Measurements from ENCODE around the gene PLA2G6.
"Not testable (repeated sequence)": the region's sequence is repeated elsewhere in the genome, so short reads cannot be mapped to it uniquely, and the experiment has no call there.

The PLA2G6 gene

DNA sequence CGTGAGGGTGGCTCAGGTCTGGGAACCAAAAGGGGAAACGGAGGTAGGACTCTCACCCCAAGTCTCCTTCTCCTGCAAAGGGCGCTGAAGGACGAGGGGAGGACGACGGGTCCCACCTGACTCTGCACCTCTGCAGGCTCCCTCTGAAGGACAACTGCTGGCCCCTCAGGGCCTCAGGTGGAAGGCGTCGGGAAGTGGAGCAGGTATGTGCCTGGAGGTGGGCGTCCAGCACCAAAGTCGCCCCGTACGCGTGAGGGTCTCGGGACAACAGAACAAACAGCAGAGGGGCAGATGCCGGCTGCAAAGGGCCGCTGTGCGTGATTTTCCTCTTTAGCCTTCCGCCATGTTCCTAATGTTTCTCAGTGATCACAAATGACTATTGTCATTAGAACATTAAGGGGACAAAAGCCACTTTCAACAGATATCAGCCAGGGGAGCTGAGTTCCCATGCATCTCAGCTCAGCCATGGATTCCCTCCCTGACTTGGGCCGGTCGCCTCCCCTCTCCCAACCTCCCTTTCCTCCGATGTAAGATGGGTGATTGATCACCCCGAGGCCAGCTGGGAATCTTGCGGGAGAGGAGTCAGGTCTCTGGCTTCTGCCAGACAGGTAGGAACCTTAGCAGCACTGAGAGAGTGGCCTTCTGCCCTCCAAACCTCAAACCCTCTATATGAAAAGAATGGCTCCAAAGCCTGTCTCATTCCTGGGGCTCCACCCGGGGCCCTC is 98.5 kb downstream of the PLA2G6 start:
- DNase-seq: no peak

DNA sequence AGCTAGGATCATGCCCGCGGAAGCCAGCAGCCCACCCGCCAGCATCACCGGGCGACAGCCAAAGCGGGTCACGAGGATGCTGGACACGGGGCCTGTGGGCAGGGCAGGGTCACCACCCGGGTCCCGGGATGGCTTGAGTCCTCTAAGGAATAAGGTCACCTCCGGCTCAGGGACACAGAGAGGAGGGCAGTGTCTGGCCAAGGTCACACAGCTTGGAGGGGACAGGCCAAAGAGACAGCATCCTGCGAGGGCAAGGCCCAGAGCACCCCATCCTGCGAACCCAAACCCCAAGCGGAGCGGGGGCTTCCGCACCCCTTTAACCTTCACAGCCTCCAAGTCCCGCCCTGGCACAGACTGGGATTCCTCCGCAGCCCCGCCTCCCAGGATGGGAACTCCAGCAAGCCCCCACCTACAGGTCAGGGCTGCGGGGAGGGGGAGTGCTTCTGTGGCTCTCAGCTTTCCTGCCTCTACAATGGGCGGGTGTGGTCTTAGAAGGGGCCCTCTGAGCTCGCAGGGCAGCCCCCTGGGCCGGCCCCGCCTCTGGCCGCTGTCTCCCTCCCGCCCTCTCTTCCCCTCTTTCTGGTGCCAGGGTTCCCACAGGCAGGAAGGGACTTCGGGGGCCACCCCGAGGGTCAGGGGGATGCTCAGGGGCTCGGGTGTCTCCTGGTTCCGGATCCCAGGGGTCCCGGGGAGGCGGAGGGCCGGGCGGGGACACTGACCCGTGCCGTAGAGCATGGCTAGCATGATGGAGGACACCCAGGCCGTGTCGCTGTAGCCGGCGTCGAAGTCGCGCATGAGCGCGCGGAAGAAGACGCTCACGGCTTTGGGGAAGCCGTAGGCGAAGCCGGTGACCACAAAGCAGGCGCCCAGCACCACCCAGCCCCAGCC is 99.4 kb downstream of the PLA2G6 start:
- DNase-seq: no peak

DNA sequence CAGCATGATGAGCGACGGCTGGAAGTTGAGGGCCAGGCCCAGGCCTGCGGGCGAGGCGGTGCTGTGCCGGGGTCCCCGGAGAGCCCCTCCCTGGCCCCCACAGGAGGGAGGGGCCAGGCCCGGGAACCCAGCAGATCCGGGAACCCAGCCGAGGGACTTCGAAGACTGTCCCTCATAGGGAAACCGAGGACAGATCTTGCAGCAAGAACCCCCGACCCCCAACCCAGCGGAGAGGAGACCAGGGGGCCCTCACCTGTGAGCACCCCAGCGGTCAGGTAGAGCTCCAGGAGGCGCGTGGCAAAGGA is 100.0 kb downstream of the PLA2G6 start:
- DNase-seq: no peak

DNA sequence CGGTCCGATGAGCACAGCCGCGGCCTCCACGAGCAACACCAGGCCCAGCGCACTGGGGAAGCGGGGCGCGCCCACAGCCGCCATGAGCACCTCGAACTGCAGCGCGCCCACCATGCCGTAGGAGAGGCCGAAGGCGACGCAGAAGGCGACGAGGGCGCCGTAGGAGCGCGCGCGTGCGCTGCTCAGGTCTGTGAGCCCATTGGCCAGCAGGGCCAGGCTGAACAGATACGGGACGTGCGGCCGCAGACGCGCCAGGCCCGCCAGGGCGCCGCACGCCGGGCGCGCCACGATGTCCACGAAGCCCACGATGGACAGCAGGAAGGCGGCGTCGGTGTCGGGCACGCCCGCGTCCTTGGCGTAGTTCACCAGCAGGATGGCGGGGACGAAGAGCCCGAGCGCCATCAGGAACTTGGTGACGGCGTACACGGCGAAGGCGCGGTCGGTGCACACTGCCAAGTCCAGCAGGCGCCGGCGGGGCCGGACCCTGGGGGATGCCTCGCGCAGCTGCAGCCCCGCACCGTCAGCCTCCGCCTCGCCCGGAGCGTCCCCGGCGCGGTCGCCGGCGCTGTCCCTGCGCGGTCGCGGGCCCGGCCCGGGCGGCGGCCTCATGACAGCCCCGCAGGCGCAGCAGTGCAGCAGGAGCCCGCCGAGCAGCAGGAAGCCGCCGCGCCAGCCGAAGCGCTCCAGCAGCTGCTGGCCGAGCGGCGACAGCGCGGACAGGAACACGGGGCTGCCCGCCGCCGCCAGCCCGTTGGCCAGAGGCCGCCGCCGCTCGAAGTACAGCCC is 100.6 kb downstream of the PLA2G6 start:
- DNase-seq: no peak

DNA sequence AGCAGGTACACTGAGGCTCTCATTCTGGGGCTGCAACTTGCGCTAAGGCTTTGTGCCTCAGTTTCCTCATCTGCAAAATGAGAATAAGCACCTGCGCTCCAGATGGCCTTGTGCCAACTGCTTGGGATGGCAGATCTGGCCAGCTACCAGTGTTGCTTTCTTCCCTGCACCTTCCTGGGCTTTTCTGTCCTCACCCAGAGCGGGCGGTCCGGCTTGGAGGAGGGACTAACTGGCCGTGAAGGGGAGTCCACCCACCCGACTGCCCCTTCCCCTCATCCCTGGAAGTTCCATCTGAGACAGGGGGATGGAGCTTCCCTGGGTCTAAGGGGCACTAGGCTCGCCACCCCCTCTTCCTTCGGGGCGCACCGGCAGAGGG is 101.2 kb downstream of the PLA2G6 start:
- DNase-seq: no peak

DNA sequence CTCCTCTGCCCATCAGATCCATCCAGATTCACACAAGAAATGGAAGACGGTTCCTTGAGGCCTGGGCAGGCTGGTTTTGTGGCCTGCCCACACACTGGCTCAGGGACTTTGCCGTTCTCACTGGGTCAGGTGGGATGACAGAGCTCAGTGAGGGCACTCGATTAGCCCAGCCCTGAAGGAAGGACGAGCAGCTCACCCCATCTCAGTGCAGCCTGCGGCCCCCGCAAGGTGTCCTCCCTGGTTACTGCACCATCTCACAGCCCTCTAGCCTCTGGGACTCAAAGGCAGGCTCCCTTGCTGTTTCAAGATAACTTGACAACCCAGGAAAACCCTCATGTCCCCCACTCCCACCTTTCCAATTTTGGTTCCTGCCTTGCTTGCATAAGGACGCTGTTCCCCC is 101.8 kb downstream of the PLA2G6 start:
- no peak for DNase-seq

DNA sequence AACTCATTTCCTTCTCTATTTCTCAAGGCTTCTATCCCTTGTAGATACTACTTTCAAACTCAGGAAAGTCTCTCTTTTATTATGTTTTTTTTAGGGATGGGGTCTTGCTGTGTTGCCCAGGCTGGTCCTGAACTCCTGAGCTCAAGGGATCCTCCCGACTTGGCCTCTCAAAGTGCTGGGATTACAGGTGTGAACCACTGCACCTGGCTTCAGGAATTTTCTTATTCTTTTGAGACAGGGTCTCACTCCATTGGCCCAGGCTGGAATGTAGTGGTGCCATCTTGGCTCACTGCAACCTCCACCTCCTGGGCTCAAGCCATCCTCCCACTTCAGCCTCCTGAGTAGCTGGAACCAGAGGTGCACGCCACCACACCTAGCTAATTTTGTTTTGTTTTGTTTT is 102.4 kb downstream of the PLA2G6 start:
- DNase-seq: not testable (repeated sequence)

DNA sequence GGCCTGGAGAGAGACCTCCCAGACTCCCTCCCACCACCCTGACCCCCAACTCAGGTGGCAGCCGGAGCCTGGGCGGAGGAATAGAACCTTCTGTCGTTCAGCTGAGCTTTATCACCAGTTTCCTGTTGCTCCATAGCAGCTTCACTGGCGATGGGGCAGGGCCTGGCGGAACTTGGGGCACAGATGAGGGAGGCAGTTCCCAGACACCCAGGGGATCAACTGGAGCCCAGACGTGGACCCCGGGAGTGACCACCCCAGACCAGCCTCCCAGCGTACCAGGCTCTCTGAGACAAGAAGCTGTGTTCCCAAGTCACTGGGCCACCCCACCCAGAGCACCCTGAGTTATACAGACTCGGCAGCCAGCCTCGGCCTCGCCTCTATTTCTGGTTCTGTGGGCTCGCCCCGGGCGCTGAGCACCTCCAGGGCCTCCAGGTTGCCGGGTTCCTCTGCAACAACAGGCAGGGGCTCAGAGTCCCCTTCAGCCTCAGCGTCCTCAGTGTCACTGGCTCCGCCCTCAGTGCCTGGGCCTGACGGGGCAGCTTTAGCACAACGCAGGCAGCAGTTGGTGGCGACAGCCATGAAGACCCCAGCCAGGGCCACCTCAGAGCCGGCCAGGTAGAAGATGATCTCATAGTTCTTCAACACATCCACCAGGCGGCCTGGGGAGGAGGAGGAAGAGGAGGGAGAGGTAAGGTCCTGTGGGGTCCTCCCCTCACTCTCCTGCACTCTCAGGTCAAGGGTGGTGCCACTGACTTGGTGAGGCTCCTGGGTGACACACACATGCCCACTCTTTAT is 103.4 kb downstream of the PLA2G6 start:
- no peak for DNase-seq

DNA sequence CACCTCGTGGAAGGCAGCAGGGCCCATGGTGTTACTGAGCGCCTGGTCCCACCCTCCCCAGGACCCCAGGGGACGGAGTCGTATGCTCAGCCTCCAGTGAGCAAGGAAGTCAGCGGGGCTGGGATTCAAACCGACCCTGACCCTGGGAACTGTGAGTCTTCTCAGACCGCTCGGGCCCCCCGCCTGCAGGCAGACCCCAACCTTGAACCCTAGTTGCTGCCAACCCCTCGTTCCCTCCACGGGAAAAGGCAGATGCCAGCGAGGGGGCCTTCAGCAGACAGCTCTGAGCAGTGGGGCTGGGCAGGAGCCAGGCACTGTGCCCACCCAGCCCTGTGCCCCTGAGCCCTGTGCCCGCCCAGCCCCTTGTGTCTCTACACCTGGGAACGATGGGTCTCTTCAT is 104.0 kb downstream of the PLA2G6 start:
- DNase-seq: no peak

DNA sequence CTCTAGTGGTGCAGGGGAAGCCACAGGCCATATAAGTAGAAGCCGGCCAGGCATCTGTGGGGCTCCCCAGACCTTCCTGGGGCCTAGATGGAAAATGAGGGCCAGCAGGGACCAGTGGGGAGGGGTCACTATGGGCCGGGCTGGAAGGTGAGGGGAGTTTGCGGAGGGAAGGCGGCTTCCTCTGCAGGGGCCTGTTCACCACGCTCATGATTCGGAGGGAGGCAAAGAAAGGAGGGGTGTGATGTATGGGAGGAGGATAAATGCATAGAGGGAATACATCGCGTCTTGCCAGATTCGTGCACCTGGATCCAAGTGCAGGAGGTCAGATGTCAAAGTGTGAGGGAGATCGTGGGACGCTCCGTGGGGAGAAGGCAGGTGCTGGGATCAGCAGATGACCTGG is 104.5 kb downstream of the PLA2G6 start:
- DNase-seq: no peak

DNA sequence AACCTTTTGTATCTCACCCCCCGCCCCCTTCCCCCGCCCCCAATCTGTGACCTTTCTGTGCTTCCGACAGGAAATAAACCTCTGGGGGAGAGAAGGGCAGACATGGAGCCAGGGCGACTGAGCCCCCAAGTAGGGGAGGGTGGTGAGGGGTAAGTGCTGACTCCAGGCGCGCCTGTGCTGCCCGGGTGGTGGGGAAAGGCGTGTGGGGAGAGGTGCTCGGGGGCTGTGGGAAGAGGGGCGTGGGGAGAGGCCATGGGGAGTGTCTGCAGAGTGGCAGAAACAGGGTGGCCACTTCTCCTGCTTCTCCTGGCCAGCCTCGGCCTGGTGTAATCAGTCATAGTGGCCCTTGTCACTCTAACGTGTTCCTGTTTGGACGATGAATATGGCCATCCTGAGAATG is 105.7 kb downstream of the PLA2G6 start:
- no peak for DNase-seq

DNA sequence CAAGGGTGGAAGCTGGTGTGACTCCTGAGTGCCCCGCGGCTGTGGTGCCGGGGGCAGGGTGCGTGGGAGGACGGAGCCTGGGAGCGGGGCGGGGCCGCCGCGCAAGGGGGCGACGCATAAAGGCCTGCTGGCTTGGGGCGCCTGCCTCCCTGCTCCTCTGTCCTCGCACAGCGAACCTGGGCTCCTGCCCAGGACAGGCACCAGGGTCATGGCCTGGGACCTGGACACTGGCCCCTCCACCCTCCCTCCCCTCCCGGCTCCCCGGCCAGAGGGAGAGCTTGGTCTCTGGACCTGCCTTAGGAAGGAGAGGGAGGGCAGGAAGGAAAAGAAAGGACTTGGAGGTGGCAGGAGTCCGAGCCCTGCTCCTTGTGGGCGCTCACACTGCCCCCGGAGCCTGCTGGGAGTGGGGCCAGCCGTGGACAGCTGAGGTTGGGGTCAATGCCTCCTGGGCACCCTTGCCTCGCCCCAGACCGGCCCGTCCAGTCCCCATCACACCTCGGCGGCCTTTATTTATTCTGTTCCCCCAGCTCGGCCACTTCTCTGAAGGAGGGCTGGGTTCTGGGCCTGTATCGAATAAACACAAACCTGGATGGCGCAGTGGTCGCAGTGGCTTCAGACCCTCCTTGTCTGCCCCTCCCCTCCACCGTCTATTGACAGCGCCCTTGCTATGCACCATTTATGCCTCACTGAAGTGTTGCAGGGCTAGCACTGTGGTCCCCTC is 106.4 kb downstream of the PLA2G6 start:
- DNase-seq: no peak

DNA sequence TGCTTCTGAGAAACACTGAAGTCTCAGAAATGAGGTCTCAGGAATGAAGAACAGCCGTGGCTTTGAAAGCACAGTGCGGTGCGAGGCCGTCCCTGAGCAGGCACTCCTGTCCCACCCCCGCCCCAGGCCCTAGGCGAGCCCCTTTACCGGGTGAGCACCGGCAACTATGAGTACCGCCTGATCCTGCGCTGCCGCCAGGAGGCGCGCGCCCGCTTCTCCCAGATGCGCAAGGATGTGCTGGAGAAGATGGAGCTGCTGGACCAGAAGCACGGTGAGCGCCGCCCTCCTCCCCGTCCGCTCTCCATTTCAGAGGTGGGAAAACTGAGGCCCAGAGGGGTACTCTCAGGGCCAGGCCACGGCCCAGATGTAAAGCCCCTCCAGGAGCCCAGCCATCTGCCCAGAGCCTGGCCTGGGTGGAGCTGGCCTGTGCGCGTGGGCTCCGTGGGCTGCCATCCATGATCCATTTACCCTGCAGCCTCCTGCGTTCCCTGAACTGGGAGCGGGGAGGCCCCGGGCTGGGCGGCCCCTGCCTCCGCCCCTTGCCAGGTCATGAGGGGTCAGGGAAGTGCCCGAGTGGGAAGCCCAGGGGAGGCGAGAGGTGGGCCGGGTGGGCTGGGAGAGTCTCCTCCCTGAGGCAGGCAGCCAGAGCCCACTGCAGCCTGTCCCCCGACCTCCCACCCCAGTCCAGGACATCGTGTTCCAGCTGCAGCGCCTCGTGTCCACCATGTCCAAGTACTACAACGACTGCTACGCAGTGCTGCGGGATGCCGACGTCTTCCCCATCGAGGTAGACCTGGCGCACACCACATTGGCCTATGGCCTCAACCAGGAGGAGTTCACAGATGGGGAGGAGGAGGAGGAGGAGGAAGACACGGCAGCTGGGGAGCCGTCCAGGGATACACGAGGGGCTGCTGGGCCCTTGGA is 107.2 kb downstream of the PLA2G6 start:
- DNase-seq: no peak

DNA sequence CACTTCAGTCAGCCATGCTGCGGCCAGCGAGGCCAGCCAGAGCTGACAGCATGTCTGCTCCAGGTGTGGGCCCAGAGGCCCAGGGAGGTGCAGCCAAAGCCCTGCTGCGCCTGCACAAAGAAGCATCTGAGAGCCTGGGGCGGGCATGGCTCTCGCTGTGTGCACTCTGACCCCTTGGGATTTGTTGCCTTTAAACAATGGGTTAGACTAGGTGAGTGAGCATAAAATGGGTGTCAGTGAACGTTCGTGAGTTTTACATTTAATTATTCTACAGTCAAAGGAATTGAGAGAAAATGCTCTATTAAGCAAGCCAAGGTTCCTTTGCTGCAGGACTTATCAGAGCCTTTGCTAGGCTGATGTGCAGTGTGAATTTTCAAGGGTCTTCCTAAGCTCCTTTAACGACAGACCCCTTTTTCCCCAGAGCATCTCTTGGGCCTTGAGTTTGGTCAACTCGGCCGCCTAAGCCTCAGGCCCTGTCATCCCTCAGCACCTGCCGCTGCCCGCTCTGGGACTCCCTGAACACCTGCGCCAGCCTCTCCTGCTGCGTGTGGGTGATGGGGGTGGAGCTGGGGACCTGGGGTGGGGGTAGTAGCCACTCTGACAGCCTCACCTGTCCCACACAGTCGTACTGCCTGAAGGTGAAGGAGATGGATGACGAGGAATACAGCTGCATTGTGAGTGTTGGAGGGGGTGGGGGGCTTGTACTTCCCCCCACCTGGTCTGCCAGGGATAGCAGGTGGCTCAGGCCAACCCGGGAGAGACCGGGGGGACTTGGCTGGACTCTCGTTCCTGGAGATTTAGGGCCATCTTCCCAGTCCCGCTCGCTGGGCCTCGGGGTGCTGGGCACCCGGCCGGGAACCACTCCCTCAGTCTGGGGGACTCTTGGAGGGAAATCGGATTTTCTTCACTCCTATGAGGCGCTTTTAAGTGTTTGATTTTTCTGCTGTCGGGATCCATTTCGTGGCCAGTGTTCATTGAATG is 108.2 kb downstream of the PLA2G6 start:
- DNase-seq: no peak

DNA sequence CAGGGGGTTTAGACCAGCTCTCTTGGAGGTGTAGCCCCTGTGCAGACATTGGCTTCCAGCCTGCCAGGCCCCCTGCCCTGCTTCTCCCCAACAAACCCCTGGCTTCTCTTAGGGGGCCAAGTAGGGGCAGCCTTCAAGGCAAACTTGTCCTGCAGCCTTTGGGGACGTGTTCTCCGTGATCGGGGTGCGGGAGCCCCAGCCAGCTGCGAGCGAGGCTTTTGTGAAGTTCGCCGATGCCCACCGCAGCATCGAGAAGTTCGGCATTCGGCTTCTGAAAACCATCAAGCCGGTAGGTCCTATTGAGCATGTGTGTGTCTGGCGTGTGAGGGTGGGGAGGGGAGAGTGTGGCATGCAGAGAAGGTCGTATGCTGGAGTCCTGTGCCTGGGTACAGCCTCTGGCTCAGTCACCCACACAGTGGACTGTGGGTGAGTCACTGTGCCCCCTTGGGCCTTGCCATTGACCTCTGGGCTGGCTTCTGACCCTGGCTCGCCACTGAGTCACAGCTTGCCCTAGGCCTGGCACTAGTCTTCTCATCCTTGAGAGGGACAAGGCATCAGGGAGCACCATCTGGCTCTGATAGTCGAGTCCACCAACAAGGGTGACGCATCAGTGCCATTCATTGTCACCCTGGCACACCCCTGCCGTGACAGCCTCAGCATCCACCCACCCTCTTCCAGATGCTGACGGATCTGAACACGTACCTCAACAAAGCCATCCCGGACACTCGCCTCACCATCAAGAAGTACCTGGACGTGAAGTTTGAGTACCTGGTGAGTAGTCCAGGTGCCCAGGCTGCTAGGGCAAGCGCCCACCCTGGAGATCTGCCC is 109.1 kb downstream of the PLA2G6 start:
- DNase-seq: no peak

DNA sequence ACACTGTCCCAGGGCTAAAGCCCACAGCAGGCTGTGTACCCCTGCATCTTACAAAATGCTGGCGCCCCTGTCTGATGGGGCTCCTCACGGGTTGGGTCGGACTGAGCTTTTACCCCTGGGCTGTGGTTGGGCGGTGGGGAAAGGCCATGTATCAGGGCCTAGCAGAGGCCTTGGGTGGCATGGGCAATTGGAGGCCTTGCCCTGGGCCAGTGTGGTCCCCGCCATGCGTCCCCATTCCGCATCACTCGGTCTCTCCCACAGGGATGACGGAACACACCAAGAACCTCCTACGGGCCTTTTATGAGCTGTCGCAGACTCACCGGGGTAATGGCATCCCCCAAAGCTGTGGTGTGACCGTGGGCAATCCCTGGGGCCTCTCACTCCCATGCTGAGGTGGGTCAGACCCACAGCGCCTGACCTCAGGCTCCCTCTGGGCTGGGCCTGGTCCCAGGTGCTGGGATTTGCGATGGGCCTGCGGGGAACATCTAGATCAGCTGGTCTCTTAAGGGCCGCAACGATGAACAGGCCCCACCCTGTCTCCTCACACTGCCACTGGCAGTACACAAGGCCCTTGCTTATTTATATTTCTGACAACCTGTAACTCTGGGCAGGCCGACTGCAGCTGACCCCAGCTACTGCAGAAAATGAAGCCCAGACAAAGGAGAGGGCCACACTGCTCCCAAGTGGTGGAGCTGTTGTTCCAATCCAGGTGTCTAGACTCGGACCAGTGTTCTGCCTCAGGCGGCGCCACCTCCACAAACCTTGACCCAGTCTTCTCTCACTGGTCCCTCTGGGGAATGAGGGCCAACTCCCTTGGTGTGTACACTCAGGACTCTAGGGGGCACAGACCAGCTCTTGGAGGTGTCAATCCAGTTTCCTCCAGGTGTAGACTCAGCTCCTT is 110.0 kb downstream of the PLA2G6 start:
- DNase-seq: no peak

DNA sequence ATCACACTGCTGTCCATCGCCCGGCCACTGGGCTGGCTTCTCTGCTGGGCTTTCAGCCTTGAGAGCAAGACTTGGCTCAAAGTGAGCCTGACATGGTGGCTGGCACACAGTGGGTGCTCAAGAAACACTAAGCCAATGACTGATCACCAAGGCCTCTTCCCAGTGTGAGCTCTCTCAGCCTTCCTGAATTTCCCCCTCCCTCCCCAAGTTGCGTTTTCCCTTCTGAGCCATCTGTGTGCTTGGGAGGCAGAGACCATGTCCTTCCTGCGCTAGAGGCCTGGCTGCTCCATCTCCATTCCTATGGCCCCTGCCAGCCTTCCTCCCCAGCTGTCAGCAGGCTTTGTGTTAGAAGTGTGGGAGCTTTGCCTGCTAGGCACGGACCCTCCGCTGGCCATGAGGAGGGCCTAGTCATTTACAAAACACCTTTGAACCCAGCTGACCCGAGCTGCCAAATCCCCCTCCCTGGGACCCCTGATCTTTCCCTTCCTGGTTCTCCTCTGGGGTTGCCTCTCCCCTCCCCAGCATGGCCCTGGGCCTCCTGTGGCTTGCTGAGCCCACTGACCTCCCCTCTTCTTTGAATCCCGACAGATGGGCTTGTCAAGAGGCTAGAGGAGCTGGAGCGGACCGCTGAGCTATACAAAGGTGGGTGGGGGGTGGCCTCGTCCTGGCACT is 111.2 kb downstream of the PLA2G6 start:
- no peak for DNase-seq
